GF-D8 (cell line): ENCODE results near the gene UBE3A.

Source experiments
- DNase-seq: peaks from one replicate; lab custom pipeline; 2025; lab: John Stamatoyannopoulos, UW

Gene UBE3A

GRCh38 chr15:25403771-25404170 lies 35.1 kb downstream of the UBE3A start:
- no peak for DNase-seq

GRCh38 chr15:25402342-25402741 lies 36.5 kb downstream of the UBE3A start:
- no peak for DNase-seq

DNA sequence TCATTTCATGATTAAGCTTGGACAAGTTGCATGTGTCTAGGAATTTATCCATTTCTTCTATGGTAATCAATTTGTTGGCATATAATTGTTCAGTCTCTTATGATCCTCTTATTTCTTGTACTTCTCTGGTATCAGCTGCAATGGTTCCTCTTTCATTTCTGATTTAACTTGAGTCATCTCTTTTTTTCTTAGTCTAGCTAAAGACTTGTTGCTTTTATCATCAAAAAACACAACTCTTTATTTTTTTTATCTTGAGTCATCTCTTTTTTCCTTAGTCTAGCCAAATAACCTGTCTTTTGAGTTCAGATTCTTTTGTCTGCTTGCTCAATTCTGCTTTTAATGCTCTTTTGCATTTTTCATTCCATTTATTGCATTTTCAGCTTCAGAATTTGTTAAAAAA lies 37.3 kb downstream of the UBE3A start:
- no peak for DNase-seq

DNA sequence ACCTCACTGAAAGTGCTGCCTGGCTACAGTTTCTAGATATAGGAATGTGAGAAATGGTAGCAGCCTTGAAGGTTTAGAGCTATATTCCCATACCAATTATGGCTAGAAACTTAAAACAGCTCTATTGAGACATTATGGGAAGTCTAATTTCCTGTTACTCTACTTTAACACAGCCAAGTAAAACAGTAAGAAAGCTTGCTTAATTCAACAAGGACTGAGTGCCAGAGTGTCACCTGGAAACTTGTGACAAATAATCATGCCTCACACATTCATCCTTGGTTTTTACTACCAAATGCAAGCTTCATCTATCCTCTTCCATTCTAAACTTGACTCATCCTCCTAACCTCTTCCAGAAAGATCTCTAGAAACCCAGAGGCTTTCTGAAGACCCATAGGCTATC lies 41.7 kb downstream of the UBE3A start:
- no peak for DNase-seq

DNA sequence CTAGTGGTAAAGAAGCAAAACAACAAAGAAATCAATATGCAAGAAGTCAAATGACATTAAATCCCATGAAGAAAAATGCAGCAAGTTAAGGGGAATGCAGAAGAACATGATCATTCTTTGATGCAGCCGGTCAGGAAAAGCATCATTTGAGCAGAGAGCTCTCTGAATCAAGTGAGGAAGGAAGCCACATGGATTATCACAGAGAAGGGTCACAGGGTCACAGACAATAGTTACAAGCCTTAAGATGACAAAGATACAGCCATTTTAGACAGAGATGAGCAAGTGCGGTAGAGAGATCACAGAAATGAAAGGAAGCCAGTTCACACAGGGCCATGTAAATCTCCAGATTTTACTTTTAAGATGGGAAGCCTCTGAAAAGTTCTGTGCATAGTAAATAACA lies 43.9 kb downstream of the UBE3A start:
- DNase-seq: no peak

DNA sequence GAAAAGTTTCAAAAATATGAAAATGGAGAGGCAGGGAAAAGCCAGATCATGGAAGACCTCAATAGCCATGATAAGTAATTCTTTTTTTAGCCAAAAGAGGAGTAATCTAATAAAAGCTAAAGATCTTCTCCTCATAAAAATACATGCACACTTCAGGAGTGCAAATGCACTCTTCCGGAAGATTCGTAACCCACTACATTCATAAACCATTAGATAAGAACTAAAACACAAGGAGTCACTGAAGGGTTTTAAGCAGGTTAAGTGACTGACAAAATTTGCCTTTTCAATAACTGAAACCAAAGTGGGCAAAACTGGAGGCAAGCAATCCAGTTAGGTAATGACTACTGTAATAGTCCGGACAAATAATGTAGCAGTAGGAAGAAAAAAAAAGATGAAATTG lies 46.0 kb downstream of the UBE3A start:
- DNase-seq: no peak

DNA sequence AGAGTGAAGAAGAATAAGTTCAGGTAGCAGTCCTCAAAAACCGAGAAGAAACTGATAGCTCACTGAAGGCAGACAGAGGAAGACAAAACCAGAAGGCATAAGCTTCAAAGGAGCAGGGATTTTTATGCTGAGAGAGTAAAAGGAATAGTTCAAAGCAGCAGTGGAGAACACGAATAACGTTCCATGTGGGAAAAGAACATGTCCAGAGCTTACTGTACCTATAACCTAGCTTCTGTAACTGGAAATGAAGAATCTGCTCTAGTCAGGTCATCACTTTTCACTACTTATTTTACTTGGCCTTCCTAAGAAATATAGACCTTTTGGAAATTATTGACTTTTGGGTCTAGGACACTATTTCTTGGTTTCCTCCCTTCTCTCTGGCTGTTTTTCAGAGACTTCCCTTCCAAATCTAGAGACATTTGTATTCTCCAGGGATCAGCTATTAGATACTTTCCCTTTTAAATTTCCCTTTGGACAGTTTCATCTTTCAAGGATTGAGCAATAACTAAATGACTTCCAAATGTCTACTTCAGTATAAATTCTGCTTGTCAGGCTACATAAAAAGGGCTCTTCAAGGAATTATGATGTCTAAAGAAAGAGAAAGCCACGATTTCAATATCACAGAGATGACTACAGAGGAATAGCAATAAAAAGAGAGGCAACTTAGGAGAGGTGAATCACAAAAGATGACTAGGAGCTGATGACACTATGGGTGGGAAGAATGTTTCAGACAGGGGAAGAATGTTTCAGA lies 46.7 kb downstream of the UBE3A start:
- DNase-seq: no peak

DNA sequence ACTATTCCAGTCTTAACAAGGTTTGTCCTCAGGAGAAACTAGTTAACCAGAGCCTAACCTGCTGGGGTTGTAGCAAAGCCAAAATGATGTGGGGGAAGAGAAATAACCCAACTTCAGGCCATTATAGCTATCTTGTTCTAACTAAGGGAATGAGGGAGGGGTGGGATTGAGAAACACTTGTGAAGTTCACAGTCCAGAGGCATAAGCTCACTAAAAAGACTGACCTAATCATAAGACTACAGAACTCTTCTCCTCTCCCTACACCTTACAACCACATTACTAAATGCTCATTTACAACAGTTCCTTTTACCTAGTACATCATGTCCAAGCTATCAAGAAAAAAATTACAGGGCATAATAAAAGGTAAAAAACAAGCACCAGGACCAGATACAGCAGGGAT lies 52.8 kb downstream of the UBE3A start:
- no peak for DNase-seq

DNA sequence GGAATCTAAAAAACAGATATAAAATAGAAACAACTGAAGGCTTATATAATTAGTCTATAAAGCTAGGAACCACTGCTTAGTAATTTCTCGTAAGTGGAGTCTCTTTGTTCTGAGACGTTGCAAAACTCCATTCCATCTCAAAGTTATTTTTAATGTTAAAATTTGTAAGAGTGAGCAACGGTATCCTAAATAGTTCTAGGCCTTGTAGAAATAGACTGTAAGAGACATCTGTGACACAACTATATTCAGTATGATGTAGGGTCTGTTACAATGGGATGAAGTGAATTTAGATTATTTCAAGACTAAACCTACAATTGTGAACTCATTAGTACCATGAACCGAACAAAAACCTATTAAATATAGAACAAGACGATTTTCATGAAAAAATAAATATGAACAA lies 57.2 kb downstream of the UBE3A start:
- no peak for DNase-seq

DNA sequence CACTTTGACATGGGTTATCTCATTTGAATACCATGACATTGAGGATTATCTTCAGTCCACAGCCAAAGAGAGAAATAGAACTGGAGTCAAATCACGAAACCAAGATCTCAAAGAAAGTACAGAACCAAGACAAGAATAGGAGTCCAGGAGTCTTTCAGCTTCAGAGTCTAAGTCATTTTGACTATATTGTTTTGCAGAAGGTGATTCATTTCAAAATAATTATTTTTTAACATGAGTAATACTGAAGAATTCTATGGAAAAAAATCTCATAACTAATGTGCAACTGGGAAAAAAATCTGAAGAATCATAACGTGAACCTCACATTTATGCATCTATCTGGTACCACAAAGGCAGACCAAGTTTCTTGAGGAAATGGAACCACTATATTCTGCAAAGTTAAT lies 60.3 kb downstream of the UBE3A start:
- no peak for DNase-seq

DNA sequence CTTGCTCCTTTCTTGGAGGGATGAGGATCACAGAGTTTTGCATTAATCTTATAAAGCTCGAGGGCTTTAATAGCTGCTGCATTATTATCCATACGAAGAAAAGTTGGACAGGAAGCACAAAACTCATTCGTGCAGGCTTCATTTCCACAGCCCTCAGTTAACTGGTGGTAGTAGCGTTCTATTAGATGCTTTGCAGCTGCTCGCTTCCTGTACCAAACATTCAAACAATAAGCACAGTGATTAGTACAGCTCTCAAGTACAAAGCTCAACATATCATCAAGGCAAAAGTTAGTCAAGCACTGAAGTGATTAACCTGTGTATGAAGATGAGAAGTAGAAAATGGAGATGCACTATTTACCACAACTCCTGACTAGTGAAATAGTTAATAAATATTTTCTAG lies 63.3 kb downstream of the UBE3A start:
- DNase-seq: no peak

GRCh38 chr15:25374143-25374542 lies 64.7 kb downstream of the UBE3A start:
- no peak for DNase-seq

- no peak for DNase-seq
Measured at GRCh38 chr15:25372298-25372697, 66.5 kb downstream of the UBE3A start.

DNA sequence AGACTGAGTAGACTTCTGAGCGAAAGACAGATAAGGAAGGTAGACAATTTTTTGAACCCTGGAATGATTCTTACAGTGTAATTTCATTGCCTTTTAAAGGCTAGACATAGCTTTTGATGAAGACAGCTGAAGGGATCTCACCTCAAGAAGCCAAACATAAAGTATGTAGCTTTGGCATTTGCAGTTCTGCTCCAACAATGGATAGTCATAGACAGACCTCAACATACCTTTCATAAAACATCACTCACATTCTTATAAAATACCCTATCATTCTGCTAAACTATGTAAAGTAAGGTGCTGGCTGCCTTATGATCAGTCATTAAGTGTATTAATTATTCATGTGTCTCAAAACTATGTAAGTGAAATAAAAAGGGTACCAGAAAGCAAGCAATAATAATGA lies 70.0 kb downstream of the UBE3A start:
- no peak for DNase-seq

DNA sequence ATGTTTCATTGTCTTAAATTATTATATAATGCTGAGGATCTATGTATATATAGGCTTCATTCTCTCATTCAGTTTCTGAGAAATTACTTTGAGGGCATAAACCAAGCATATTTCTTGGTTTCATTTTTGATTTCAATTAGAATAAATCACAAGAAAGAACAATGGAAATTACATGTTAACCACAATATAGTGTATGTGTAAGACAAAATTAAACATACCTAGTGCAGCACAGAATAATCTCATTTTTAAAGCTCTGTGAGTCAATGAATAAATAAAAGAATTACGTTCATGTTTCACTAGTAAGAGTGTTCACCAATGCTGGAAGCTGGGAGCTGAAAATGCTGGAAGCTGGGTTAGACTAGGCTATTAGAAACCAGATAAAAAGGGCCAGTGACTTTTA lies 72.8 kb downstream of the UBE3A start:
- DNase-seq: no peak

GRCh38 chr15:25362545-25362944 lies 76.3 kb downstream of the UBE3A start:
- DNase-seq: no peak

DNA sequence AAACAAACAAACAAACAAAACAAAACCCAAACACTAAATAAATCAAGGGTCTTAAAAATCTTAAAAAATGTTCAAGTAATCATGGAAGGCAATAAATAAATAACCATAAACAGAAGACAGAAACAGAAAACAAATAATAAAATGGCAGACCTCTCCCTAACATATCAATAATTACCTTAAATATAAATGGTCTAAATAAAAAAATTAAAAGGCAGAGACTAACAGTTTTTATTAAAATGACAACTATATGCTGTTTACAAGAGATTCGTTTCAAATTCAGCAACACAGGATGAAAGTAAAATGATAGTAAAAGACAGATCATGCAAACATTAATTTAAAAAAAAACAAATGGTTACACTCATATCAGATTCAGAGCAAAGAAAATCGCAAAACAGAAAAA lies 91.1 kb downstream of the UBE3A start:
- no peak for DNase-seq

- DNase-seq: no peak
Measured at GRCh38 chr15:25346371-25346770, 92.5 kb downstream of the UBE3A start.

GRCh38 chr15:25345943-25346342 lies 92.9 kb downstream of the UBE3A start:
- DNase-seq: no peak

DNA sequence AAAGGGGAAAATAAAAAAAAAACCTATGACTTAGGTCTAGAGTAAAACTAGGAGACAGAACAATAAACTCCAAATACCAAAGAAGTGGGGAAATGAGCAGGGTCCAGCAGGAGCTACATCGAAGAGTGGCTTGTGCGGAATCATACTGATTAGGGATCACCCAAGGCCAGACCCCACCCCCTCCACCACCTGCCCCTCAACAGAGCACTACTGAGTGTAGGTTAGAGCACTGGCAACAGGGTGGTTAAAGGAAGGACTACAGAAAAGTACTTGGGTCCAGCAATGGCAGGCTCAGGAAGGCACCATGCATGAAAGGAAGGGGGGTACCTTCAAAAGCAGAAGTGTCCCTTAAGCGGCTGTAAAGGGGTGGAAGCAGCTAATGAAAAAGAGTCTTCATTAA lies 96.2 kb downstream of the UBE3A start:
- DNase-seq: no peak

GRCh38 chr15:25339431-25339830 lies 99.4 kb downstream of the UBE3A start:
- no peak for DNase-seq

DNA sequence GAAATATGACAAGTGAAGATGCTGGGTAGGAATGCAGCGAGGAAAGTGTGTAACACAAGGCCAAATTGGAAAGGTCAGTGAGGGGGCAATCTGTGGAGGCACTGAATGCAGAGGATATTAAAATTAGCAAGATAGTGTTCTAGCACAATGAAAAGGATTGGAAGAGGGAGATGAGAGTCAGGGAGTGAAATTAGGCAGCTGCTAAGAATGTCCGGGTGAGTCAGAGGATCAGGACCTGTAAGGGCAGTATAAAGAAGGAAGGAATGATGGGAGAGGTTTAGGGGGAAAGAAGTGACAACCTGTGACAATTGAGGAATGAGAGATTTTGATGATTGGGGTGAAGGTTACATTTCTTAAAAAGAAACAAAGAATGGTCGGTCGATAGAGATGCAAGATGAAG lies 103.5 kb downstream of the UBE3A start:
- no peak for DNase-seq

GRCh38 chr15:25333049-25333448 lies 105.8 kb downstream of the UBE3A start:
- DNase-seq: no peak

DNA sequence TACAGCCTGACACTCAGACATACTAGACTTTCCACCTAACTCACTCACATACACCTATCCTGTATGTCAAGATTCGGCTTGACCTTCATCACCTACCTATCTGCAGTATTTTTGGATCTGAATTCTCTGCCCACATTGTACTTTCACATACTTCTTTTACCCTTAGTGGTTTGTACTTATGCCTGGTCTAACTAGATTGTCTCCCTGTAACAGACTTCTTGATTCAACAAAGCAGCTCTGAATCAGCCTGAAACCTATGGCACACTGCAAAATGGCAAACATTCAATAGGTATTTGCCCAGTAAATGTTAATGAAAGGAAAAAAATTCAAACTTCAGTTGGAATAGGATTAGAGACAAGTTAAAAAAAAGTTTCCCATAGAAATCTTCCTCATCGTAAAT lies 106.5 kb downstream of the UBE3A start:
- DNase-seq: no peak

GRCh38 chr15:25331860-25332259 lies 107.0 kb downstream of the UBE3A start:
- no peak for DNase-seq
